ENCODE results near the gene OSBPL5.
"Not testable (repeated sequence)": the region's sequence is repeated elsewhere in the genome, so short reads cannot be mapped to it uniquely, and the experiment has no call there.

- TF ChIP-seq POLR2AphosphoS5, CTCF, POLR2A, EP300 (IDR thresholded peaks at IDR 0.05): not testable (repeated sequence)
These were observed 51.4 kb downstream of the OSBPL5 start for GRCh38 chr11:3113661-3114060.
